Stomach (tissue), 4 donors: Measurements from ENCODE around the gene WHRN.
A peak's percentile ranks its signal among the peaks of the same experiment; 100 is the strongest.

Experiments used
- POLR2A ChIP-seq, 4 donors: fragments of 450-650 bp; IDR thresholded peaks; one replicate each; pipeline ENCODE4 v1.6.1; 2016; ENCODE audit warnings: antibody characterized with exemption in 4 of 4, control low read depth in 2 of 4, mild to moderate bottlenecking in 1 of 4, moderate library complexity in 1 of 4
- POLR2AphosphoS5 ChIP-seq, 3 donors: sonication (generic); formaldehyde crosslinking; IDR thresholded peaks; one replicate each; pipeline ENCODE4 v1.6.1; 2016; ENCODE audit warnings: antibody characterized with exemption in 3 of 3
- TF ChIP-seq, protein P1 (sequence below), 7 experiments: fragments of 450-650 bp in 4 of 7; fragments of 200-600 bp in 3 of 7; sonication (generic) in 3 of 7; IDR thresholded peaks; one replicate each; pipeline ENCODE4 v1.5.1; 2016 to 2019; ENCODE audit warnings: antibody characterized with exemption in 7 of 7, control low read depth in 2 of 7, mild to moderate bottlenecking in 1 of 7

DNA sequence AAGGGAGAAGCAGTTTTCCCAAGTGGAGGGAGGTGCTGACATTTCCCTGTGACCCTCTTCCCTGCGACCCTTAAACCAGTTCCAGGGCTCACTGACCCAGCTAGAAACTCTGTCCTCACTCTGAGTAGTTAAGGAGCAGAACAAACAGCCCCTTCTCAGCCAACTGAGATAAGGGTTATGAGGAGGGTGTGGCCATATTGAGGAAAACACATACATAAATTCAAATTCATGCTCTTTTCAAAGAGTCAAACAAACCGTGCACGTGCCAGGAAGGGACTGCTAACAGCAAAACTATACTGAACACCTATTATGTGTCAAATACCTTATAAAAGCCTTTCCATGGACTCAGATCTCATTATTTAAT, 112.5 kb downstream of the WHRN start:
- TF ChIP-seq POLR2AphosphoS5 (IDR thresholded peaks at IDR 0.05) (peak in 1 of 3 donors; percentile 24), POLR2A (IDR thresholded peaks at IDR 0.05) (no peak)
- TF ChIP-seq, protein P1, sequence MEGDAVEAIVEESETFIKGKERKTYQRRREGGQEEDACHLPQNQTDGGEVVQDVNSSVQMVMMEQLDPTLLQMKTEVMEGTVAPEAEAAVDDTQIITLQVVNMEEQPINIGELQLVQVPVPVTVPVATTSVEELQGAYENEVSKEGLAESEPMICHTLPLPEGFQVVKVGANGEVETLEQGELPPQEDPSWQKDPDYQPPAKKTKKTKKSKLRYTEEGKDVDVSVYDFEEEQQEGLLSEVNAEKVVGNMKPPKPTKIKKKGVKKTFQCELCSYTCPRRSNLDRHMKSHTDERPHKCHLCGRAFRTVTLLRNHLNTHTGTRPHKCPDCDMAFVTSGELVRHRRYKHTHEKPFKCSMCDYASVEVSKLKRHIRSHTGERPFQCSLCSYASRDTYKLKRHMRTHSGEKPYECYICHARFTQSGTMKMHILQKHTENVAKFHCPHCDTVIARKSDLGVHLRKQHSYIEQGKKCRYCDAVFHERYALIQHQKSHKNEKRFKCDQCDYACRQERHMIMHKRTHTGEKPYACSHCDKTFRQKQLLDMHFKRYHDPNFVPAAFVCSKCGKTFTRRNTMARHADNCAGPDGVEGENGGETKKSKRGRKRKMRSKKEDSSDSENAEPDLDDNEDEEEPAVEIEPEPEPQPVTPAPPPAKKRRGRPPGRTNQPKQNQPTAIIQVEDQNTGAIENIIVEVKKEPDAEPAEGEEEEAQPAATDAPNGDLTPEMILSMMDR (IDR thresholded peaks at IDR 0.05): no peak
